ENCODE results near the gene RHBDL2. TPM values are rescaled to one million over a fixed set of nuclear protein-coding genes. Genes with fewer than 3 reads are reported as not detected.

RHBDL2 gene
- total and polyA plus RNA-seq, 9 of the 15 experiments (the other 6 are each of a cell fraction or from before 2014, with no cell fraction given), result not detected

DNA sequence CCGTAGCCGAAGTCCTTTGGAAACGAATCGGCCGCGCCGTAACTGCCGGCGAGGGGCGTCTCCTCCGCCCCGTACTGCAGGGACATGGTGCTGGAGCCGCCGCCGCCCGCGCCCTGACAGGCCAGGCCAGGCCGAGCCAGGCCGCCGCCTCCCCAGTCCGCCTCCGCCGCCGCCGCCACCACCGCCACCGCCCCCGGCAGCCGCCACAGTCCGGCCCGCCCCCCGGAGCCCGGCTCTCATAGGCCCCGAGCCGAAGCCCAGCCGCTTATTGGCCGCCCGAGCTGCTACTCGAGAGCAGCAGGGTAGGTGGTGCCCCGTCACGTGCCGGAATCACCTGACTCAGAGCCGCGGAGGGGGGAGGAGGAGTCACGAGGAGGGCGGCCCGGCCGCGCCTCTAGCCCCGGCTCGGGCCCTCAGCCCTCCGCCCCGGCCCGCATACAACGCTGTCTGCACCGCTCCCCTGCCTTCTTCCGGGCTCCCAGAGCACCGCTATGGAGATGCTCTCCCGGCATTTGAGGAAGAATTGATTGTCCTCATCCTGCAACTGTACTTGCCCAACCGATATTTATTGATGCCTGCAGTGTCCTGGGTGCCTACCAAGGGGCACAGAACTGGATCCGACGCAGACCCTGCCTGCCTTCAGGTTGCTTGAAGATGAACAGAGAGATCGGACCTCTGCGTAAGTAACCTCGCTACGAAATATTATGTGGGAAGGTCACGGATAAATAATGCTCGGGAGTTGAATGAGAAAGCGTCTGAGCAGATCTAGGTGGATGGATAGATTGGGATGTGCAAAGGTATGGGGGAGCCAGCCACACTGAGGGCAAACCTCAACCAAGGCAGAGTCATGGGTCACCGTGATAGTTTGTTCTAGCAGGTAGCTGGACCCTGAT is 81.8 kb downstream of the RHBDL2 start, which contains the start of gene RRAGC (continued):
- TF ChIP-seq ILK (tag; IDR thresholded peaks at IDR 0.05; ENCODE audit: borderline replicate concordance, low read depth) (no peak), ATF7 (IDR thresholded peaks at IDR 0.05) (peak; percentile 76), CHD4 (IDR thresholded peaks at IDR 0.05; ENCODE audit: insufficient read depth, insufficient replicate concordance, low read depth, low read length, poor library complexity, severe bottlenecking) (no peak), FOXJ2 (tag; IDR thresholded peaks at IDR 0.05) (peak; percentile 80), NFRKB (IDR thresholded peaks at IDR 0.05; ENCODE audit: low read depth) (no peak), CEBPB (tag; IDR thresholded peaks at IDR 0.05) (no peak), ZHX1 (conservative IDR thresholded peaks at IDR 0.05; ENCODE audit: low read length) (no peak), ZNF175 (CRISPR knock-in tag; IDR thresholded peaks at IDR 0.05; ENCODE audit: low read depth) (no peak), ZNF589 (CRISPR knock-in tag; IDR thresholded peaks at IDR 0.05; ENCODE audit: low read depth) (no peak), ILF3 (IDR thresholded peaks at IDR 0.05; ENCODE audit: borderline replicate concordance) (no peak), ZNF165 (CRISPR knock-in tag; IDR thresholded peaks at IDR 0.05; ENCODE audit: borderline replicate concordance) (no peak), NELFE (IDR thresholded peaks at IDR 0.05; ENCODE audit: insufficient read depth, insufficient read length) (no peak), CTCF (IDR thresholded peaks at IDR 0.05 in 2 of 3, conservative IDR thresholded peaks at IDR 0.05 in 1 of 3; ENCODE audit: insufficient read depth in 2 of 3, low read depth in 1 of 3, low read length in 3 of 3) (no peak), FOXO4 (CRISPR knock-in tag; IDR thresholded peaks at IDR 0.05) (no peak), TEAD1 (CRISPR knock-in tag; IDR thresholded peaks at IDR 0.05) (peak in 1 of 2 experiments; percentile 35; a peak in 2 of 4 replicates)
- TF ChIP-seq, protein P1, sequence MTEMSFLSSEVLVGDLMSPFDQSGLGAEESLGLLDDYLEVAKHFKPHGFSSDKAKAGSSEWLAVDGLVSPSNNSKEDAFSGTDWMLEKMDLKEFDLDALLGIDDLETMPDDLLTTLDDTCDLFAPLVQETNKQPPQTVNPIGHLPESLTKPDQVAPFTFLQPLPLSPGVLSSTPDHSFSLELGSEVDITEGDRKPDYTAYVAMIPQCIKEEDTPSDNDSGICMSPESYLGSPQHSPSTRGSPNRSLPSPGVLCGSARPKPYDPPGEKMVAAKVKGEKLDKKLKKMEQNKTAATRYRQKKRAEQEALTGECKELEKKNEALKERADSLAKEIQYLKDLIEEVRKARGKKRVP (CRISPR knock-in tag; IDR thresholded peaks at IDR 0.05), result 0 out of 2 replicates have a peak, but pooled peaks have one; percentile 45
- TF ChIP-seq, protein P2, sequence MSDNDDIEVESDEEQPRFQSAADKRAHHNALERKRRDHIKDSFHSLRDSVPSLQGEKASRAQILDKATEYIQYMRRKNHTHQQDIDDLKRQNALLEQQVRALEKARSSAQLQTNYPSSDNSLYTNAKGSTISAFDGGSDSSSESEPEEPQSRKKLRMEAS (CRISPR knock-in tag; IDR thresholded peaks at IDR 0.05), result peak; percentile 75
- TF ChIP-seq, protein P3, sequence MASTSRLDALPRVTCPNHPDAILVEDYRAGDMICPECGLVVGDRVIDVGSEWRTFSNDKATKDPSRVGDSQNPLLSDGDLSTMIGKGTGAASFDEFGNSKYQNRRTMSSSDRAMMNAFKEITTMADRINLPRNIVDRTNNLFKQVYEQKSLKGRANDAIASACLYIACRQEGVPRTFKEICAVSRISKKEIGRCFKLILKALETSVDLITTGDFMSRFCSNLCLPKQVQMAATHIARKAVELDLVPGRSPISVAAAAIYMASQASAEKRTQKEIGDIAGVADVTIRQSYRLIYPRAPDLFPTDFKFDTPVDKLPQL (IDR thresholded peaks at IDR 0.05; ENCODE audit: extremely low read depth, insufficient read length), result no peak

Data from K562 (cell line).